Measurements from ENCODE around the gene TINCR.
"Not testable (repeated sequence)": the region's sequence is repeated elsewhere in the genome, so short reads cannot be mapped to it uniquely, and the experiment has no call there.

TINCR gene

DNA sequence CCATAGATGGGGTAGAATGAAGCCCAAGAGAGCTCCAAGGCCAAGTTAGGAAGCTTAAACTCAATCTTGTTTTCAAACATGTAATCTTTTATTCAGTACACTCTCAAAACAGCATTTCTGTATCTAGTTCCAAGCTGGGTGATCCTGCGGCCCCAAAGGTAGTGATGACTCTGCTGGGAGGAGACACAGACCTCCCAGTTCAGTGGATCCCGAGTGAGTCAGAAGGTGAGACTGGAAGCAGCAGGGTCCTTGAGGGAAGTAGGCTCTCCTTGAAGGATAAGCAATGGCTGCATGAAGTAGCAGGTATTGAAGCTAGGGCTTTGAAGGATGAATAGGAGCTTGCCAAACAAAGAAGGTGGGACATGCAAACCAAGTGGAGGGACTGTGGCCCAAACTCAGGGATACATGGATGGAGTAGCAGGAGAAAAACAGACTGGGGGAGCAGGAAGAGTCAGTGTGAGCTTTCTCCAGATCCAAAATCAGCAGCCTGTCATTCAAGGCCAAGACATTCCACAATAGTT, 9.6 kb downstream of the TINCR start:
- no peak for DNase-seq

DNA sequence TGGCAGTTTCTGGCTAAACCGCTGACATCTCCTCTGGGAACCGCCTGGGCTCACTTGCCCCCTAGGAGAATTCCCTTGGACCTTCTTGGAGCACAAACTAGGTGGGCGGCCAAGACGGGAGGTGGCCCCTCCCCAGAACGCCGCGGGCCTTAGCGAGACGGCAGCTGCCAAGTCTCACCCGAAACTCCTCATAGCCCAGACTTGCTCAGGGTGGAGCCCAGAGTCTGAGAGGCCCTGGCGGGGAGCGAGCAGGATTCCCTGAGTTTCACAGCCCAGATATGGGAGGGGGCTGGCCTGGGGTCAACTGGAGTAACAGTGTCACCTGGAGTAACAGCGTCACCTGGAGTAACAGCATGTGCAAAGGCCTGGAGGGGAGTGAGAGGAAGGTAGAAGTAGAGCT, 10.1 kb downstream of the TINCR start:
- no peak for DNase-seq

- DNase-seq, result no peak
These were observed 12.9 kb downstream of the TINCR start for GRCh38 chr19:5554828-5555227.

DNA sequence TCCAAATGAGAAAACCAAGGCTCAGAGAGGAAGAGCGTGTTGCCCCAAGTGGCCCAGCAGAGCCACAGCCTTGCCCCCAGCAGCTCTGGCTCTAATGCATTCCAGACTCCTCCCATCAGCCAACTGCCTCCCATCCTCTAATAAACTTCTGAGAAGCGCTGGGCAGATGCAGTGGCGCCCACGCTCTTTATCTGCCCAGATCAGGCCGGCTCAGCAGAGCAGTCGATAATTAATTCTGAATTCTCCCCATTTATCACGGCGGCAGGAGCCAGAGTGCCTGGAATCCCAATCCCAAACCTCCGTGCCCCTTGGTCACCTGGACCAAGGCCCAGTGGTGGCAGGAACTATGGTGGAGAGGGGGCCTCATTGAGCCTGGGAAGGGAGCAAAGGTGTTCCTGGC, 13.9 kb downstream of the TINCR start:
- no peak for DNase-seq

- DNase-seq, result no peak
These were observed 19.9 kb downstream of the TINCR start for GRCh38 chr19:5547881-5548280.

- DNase-seq, result no peak
These were observed 21.8 kb downstream of the TINCR start for GRCh38 chr19:5545984-5546383.

- DNase-seq, result no peak
These were observed 22.7 kb downstream of the TINCR start for GRCh38 chr19:5545051-5545450.

- no peak for DNase-seq
These were observed 25.1 kb downstream of the TINCR start for GRCh38 chr19:5542665-5543064.

DNA sequence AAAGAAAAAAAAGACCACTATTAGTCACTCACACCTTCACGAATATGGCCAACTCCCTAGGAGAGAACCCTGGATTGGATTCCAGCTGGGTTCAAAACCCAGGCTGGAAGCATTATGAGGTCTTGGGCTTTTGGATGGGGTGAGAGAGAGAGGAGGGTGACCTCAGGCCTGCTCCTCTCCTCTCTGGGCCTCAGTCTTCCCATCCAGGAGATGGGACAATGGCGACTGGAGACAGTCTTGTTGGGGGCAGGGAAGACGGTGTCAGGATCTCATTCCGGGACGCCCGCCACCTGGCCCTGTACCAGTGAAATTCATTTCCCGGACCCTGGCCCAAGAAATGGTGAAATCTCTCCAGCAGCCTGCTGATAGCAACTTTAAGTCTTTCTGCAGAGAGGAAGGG, 26.3 kb downstream of the TINCR start:
- DNase-seq, result no peak

GRCh38 chr19:5540208-5540607, 27.5 kb downstream of the TINCR start:
- DNase-seq, result no peak

DNA sequence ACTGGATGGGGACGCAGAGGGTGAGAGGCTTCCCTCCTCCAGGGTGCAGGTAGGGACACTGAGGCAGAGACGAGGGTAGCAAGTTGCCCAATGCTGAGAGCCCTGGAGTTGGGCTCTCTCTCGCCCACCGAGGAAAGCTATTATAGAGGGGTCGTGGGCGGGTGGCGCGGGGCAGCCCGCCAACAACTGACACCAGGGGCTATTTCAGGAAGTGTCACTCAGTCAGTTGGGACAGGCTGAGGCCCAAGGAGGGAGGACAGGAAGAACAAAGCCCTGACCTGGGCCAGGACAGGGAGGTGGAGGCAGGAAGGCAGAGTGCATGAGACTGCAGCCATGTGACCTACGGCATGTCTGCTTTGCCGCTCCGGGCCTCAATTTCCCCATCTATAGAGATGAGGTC, 29.9 kb downstream of the TINCR start:
- DNase-seq, result no peak

DNA sequence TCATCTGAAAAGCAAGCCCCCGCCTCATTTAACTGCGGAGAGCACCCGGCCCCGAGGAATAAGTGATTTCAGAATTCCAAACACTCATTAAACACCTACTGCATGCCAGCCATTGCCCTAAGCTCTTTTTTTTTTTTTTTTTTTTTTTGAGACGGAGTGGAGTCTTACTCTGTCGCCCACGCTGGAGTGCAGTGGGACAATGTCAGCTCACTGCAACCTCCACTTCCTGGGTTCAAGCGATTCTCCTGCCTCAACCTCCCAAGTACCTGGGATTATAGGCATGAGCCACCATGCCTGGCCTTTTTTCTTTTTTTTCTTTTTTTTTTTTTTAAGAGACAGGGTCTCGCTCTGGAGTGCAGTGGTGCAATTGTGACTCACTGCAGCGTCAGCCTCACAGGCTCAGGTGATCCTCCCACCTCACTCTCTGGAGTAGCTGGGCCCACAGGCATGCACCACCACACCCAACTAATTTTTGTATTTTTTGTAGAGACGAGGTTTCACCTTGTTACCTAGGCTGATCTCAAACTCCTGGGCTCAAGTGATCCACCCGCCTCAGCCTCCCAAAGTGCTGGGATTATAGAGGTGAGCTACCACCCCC, 30.7 kb downstream of the TINCR start:
- DNase-seq, result not testable (repeated sequence)

DNA sequence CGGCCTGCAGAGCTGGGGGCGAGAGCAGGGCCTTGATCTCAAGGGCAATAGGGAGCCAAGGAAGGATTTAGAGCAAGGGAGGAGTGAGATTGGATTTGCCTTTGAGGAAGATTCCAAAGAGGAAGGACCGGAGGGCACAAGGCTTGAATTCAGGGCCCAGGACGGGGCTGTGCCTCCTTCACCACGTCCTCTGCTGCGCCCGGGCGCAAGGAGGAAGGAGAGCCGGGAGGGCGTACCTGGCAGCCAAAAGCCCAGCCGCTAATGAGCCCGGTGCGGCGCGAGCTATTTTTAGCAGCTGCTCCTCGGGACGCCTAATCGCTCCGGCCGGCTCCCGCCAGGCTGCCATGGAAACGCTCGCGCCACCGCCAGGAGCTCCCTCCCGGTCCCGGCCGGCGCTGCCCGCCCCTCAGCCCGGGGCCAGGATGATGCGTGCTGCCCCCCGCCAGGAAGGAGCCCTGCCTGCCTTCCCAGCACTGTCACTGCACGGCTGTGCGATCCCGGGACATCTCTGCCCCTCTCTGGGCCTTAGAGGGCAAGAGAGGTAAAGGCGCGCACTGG, 31.3 kb downstream of the TINCR start:
- DNase-seq, result no peak

- no peak for DNase-seq
These were observed 32.8 kb downstream of the TINCR start for GRCh38 chr19:5534787-5535586.

- DNase-seq, result no peak
These were observed 34.5 kb downstream of the TINCR start for GRCh38 chr19:5533257-5533656.

DNA sequence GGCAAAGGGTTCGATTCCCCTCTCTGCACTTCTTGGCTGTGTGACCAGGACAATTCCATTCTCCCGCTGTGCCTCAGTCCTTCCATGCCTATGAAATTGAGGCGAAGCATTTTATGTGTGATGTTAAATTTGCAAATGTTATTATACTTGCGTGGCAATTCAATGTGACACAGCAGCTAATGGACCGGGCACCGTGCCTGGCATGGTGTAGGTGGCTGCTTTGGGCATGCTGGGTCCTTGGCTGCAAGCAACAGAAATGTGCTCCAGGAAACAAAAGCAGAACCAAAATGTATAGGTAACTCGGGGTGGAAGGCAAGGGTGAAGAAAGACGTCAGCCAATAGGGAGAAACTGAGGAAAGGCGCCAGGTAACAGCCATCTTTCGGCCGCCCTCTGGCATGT, 37.1 kb downstream of the TINCR start:
- DNase-seq, result no peak

DNA sequence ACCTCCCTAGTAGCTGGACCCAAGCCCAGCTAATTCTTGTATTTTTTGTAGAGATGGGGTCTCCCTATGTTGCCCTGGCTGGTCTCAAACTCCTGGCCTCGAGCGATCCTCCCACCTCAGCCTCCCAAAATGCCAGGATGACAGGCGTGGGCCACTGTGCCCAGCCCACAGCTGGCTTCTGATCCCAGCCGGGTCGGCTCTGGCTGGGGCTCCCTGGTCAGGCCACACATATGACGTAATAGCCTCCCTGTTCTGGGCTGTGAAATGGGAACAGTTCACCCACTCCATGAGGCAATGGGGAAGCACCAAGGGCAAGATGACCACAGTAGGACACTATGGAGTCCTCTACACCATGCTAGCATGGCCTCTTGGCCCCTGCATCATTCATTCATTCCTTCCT, 41.1 kb downstream of the TINCR start:
- DNase-seq, result no peak

GRCh38 chr19:5524081-5524480, 43.7 kb downstream of the TINCR start:
- DNase-seq, result no peak

DNA sequence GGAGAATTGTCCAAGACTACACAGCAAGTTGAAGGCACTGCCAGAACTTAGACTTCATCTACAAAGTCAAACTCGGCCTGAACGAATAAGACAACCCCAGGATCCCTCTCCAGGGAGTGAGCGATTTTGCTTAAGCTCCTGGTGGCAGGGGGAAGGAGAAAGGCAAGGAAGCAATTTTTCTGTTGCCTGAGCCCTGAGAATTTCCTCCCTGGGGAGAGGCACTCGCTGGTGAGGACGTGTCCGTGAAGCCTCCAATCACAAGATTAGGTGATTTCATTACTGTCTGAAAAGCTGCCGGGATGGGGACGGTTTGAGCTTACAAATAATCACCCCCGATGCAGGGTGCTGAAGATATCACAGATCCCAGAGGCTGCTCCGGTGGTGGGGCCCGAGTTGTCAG, 45.6 kb downstream of the TINCR start:
- DNase-seq, result no peak

DNA sequence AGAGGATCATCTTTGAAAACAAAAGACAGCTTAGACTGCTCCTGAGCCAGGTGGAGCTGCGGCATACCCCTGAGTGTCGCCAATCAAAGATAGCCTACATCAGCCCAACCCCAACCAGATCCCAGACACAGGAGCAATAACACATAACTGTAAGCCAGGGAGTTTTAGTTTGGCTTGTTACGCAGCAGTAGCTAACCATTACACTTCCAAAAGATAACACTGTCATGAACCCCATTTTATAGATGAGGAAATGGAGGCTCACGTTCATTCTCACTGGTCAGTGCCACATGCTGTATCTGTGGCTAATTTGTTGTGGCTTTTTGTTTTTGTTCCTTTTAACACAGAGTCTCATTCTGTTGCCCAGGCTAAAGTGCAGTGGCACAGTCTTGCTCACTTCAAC, 47.3 kb downstream of the TINCR start:
- DNase-seq, result no peak

DNA sequence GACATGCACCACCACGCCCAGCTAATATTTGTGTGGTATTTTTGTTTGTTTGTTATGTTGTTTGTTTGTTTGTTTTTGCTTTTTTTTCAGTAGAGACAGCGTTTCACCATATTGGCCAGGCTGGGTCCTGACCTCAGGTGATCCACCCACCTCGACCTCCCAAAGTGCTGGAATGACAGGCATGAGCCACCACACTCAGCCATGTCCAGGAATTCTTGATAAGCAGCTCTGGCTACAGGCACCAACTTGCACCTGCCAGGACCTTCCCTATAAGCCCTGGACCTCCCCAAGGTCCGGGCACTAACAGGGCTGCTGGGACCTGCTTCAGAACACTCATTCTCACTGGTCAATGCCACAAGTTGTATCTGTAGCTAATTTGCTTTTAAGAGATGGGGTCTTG, 48.7 kb downstream of the TINCR start:
- no peak for DNase-seq

DNA sequence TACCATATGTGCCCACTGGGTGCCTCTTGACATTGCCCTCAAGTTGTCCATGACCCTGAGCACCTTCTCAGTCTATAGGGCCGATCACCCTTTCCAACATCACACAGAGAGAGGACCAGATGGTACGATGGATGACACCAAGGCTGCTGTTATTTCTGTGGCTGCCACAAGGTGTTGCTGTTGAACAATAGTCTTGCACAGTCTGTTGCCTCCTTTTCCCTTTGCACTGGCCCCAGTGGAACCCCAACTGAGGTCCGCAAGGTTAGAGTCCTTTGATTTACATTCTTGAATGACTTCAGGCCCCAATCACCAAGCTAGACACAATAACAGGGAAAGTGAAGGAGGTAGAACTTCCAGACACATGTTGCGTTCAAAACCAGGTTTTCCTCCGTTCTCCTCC, 52.0 kb downstream of the TINCR start:
- no peak for DNase-seq

- no peak for DNase-seq
These were observed 53.8 kb downstream of the TINCR start for GRCh38 chr19:5514001-5514400.

DNA sequence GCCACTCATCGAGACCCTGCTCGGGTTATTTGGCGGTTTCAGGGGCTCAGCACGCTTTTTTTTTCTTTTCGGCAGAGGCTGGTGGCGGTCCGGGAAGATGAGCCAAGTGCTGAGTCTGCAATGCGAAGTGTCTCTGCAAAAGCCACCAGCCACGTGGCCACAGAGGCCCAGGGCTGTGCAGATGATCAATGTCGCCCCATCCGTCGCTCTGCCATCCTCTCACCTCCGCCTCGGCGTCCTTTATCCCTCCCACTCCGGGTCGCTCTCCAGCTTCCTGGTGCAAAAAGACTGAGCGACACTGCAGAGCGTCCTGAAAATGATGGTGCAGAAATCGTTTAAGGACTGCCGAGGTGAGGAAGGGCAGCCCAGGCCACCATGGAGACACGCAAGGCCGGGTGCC, 55.0 kb downstream of the TINCR start:
- DNase-seq, result no peak

Measured in amniotic stem cell (primary cell).